Activated naive CD8-positive, alpha-beta T cell treated with anti-CD3 and anti-CD28 coated beads, Interleukin-2, amount 50 U/mL, for 24 hours (primary cell): ENCODE results near the gene CACNG5.
"Not testable (repeated sequence)": the region's sequence is repeated elsewhere in the genome, so short reads cannot be mapped to it uniquely, and the experiment has no call there.

Experiments used
- ATAC-seq: fragments of 150-1000 bp; cut with Tn5 transposase; one replicate; pipeline ENCODE4 v1.10.0; 2021
- DNase-seq: peaks from one replicate; pipeline ENCODE4 v3.0.0; 2021
- H3K27ac Mint-ChIP-seq: one replicate; pipeline ENCODE4 v1.8.0; 2021; ENCODE audit warnings: mild to moderate bottlenecking, mixed read lengths
- H3K27me3 Mint-ChIP-seq: one replicate; pipeline ENCODE4 v1.8.0; 2021; ENCODE audit warnings: mixed read lengths
- H3K36me3 Mint-ChIP-seq: one replicate; pipeline ENCODE4 v1.8.0; 2021; ENCODE audit warnings: low read depth, mixed read lengths
- H3K4me1 Mint-ChIP-seq: one replicate; pipeline ENCODE4 v1.8.0; 2021; ENCODE audit warnings: mixed read lengths
- H3K4me3 Mint-ChIP-seq: one replicate; pipeline ENCODE4 v1.8.0; 2021; ENCODE audit warnings: mild to moderate bottlenecking, moderate library complexity, mixed read lengths
- H3K9me3 Mint-ChIP-seq: one replicate; pipeline ENCODE4 v1.8.0; 2021; ENCODE audit warnings: mixed read lengths

CACNG5 gene

GRCh38 chr17:66893382-66893781 lies 58.5 kb downstream of the CACNG5 start:
- no peak overlapping the region for H3K4me3 Mint-ChIP-seq
- peaks cover 5% of the 10 kb centered on the region for H3K27me3 Mint-ChIP-seq
- ATAC-seq (no peak), DNase-seq (no peak)
- H3K4me1 Mint-ChIP-seq: no peaks in the 10 kb centered on the region
- no peak overlapping the region for H3K27ac Mint-ChIP-seq
- H3K9me3 Mint-ChIP-seq: no peaks in the 10 kb centered on the region
- no peaks in the 10 kb centered on the region for H3K36me3 Mint-ChIP-seq

- DNase-seq: no peak
- no peak overlapping the region for H3K27ac Mint-ChIP-seq
- H3K4me3 Mint-ChIP-seq: no peak overlapping the region
- H3K27me3 Mint-ChIP-seq: peaks cover 3% of the 10 kb centered on the region
- no peaks in the 10 kb centered on the region for H3K4me1 Mint-ChIP-seq
- H3K9me3 Mint-ChIP-seq: no peaks in the 10 kb centered on the region
- no peak for ATAC-seq
- no peaks in the 10 kb centered on the region for H3K36me3 Mint-ChIP-seq
Measured at GRCh38 chr17:66893863-66894262, 58.9 kb downstream of the CACNG5 start.

- Mint-ChIP-seq H3K4me3 (no peak overlapping the region), H3K27me3 (peaks cover 3% of the 10 kb centered on the region), H3K9me3 (no peaks in the 10 kb centered on the region), H3K36me3 (no peaks in the 10 kb centered on the region), H3K27ac (no peak overlapping the region), H3K4me1 (no peaks in the 10 kb centered on the region)
- DNase-seq (no peak), ATAC-seq (no peak)
Measured at GRCh38 chr17:66897141-66897540, 62.2 kb downstream of the CACNG5 start.

- ATAC-seq: peak; percentile 15
- Mint-ChIP-seq H3K27ac (no peak overlapping the region), H3K9me3 (no peaks in the 10 kb centered on the region), H3K4me1 (no peaks in the 10 kb centered on the region), H3K4me3 (no peak overlapping the region), H3K27me3 (peaks cover 3% of the 10 kb centered on the region), H3K36me3 (no peaks in the 10 kb centered on the region)
- DNase-seq: no peak
Measured at GRCh38 chr17:66898536-66898935, 63.6 kb downstream of the CACNG5 start.

GRCh38 chr17:66900126-66901010 lies 65.5 kb downstream of the CACNG5 start:
- Mint-ChIP-seq H3K27ac (no peak overlapping the region), H3K4me3 (no peak overlapping the region)
- no peak for ATAC-seq

GRCh38 chr17:66903296-66903695 lies 68.4 kb downstream of the CACNG5 start:
- ATAC-seq, H3K4me1 Mint-ChIP-seq, H3K27ac Mint-ChIP-seq, H3K9me3 Mint-ChIP-seq, DNase-seq, H3K27me3 Mint-ChIP-seq, H3K36me3 Mint-ChIP-seq, H3K4me3 Mint-ChIP-seq: not testable (repeated sequence)

More at GRCh38 chr17:66900126-66901010, 65.5 kb downstream of the CACNG5 start:
- DNase-seq: no peak
- no peaks in the 10 kb centered on the region for H3K36me3 Mint-ChIP-seq
- peaks cover 3% of the 10 kb centered on the region for H3K27me3 Mint-ChIP-seq
- H3K9me3 Mint-ChIP-seq: no peaks in the 10 kb centered on the region
- H3K4me1 Mint-ChIP-seq: no peaks in the 10 kb centered on the region

- DNase-seq: no peak
- Mint-ChIP-seq H3K4me1 (no peaks in the 10 kb centered on the region), H3K27me3 (no peaks in the 10 kb centered on the region), H3K9me3 (no peaks in the 10 kb centered on the region), H3K27ac (no peak overlapping the region), H3K4me3 (no peak overlapping the region), H3K36me3 (no peaks in the 10 kb centered on the region)
- no peak for ATAC-seq
Measured at GRCh38 chr17:66903781-66904180, 68.9 kb downstream of the CACNG5 start.

GRCh38 chr17:66904760-66905624 lies 70.1 kb downstream of the CACNG5 start:
- H3K4me1 Mint-ChIP-seq: no peaks in the 10 kb centered on the region
- H3K9me3 Mint-ChIP-seq: no peaks in the 10 kb centered on the region
- DNase-seq (no peak), ATAC-seq (no peak)
- H3K27me3 Mint-ChIP-seq: no peaks in the 10 kb centered on the region
- H3K36me3 Mint-ChIP-seq: no peaks in the 10 kb centered on the region
- H3K27ac Mint-ChIP-seq: no peak overlapping the region
- no peak overlapping the region for H3K4me3 Mint-ChIP-seq

- no peaks in the 10 kb centered on the region for H3K4me1 Mint-ChIP-seq
- ATAC-seq: no peak
- peak; percentile 72 for DNase-seq
- H3K36me3 Mint-ChIP-seq: no peaks in the 10 kb centered on the region
- no peak overlapping the region for H3K4me3 Mint-ChIP-seq
- no peaks in the 10 kb centered on the region for H3K9me3 Mint-ChIP-seq
- no peak overlapping the region for H3K27ac Mint-ChIP-seq
- no peaks in the 10 kb centered on the region for H3K27me3 Mint-ChIP-seq
Measured at GRCh38 chr17:66906321-66907278, 71.7 kb downstream of the CACNG5 start.

GRCh38 chr17:66909804-66910373 lies 75.0 kb downstream of the CACNG5 start:
- Mint-ChIP-seq H3K27ac (no peak overlapping the region), H3K36me3 (no peaks in the 10 kb centered on the region), H3K4me3 (no peak overlapping the region), H3K4me1 (no peaks in the 10 kb centered on the region), H3K27me3 (peaks cover 3% of the 10 kb centered on the region), H3K9me3 (no peaks in the 10 kb centered on the region)
- ATAC-seq: no peak
- DNase-seq: no peak

GRCh38 chr17:66910651-66911285 lies 75.9 kb downstream of the CACNG5 start:
- peaks cover 4% of the 10 kb centered on the region for H3K27me3 Mint-ChIP-seq
- H3K36me3 Mint-ChIP-seq: no peaks in the 10 kb centered on the region
- no peak overlapping the region for H3K27ac Mint-ChIP-seq
- no peak overlapping the region for H3K4me3 Mint-ChIP-seq
- ATAC-seq: no peak
- no peak for DNase-seq
- H3K9me3 Mint-ChIP-seq: no peaks in the 10 kb centered on the region
- no peaks in the 10 kb centered on the region for H3K4me1 Mint-ChIP-seq

GRCh38 chr17:66915204-66915611 lies 80.3 kb downstream of the CACNG5 start:
- H3K36me3 Mint-ChIP-seq: no peaks in the 10 kb centered on the region
- H3K4me1 Mint-ChIP-seq: no peaks in the 10 kb centered on the region
- no peak overlapping the region for H3K27ac Mint-ChIP-seq
- ATAC-seq (no peak), DNase-seq (no peak)
- H3K4me3 Mint-ChIP-seq: no peak overlapping the region
- peaks cover 5% of the 10 kb centered on the region for H3K27me3 Mint-ChIP-seq
- no peaks in the 10 kb centered on the region for H3K9me3 Mint-ChIP-seq

- Mint-ChIP-seq H3K27me3 (peaks cover 5% of the 10 kb centered on the region), H3K4me3 (no peak overlapping the region), H3K4me1 (no peaks in the 10 kb centered on the region), H3K36me3 (no peaks in the 10 kb centered on the region), H3K27ac (no peak overlapping the region), H3K9me3 (no peaks in the 10 kb centered on the region)
- ATAC-seq: no peak
- no peak for DNase-seq
Measured at GRCh38 chr17:66915792-66916191, 80.9 kb downstream of the CACNG5 start.
